Uterus (tissue), 4 donors: ENCODE measurements around the gene JARID2. TPM values are rescaled to one million over a fixed set of nuclear protein-coding genes. Genes with fewer than 3 reads are reported as not detected.

Source experiments
- DNase-seq, 2 donors: peaks; one replicate each; pipeline ENCODE4 v3.0.0-alpha.2; 2019 to 2020
- H3K27ac ChIP-seq, 2 donors: fragments of 200-600 bp; sonication (generic); 1 replicate in 1 of 2; 2 replicates in 1 of 2; pipeline ENCODE4 v1.5.1; 2016 to 2018
- H3K27me3 ChIP-seq, 2 donors: fragments of 200-600 bp; sonication (generic); one replicate each; pipeline ENCODE4 v1.5.1; 2018 to 2019; ENCODE audit warnings: control low read depth in 1 of 2
- H3K36me3 ChIP-seq, 2 donors: fragments of 200-600 bp; sonication (generic); one replicate each; pipeline ENCODE4 v1.5.1; 2019; ENCODE audit warnings: control low read depth in 1 of 2
- H3K4me1 ChIP-seq, 2 donors: fragments of 200-600 bp; sonication (generic); one replicate each; pipeline ENCODE4 v1.5.1; 2018 to 2019; ENCODE audit warnings: control low read depth in 1 of 2
- H3K4me3 ChIP-seq, 2 donors: fragments of 200-600 bp; sonication (generic); 1 replicate in 1 of 2; 2 replicates in 1 of 2; pipeline ENCODE4 v1.5.1; 2018 to 2019; ENCODE audit warnings: mild to moderate bottlenecking in 1 of 2
- H3K9me3 ChIP-seq, 2 donors: fragments of 200-600 bp; sonication (generic); one replicate each; pipeline ENCODE4 v1.5.1; 2019; ENCODE audit warnings: control low read depth in 1 of 2
- CTCF ChIP-seq, 4 experiments: fragments of 200-600 bp in 2 of 4; fragments of 450-650 bp in 2 of 4; sonication (generic) in 2 of 4; IDR thresholded peaks; one replicate each; pipeline ENCODE4 v1.5.1; 2016 to 2019; ENCODE audit warnings: antibody characterized with exemption in 4 of 4, mild to moderate bottlenecking in 2 of 4, moderate library complexity in 1 of 4
- POLR2A ChIP-seq, 2 donors: fragments of 450-650 bp; IDR thresholded peaks; one replicate each; pipeline ENCODE4 v1.6.1; 2016; ENCODE audit warnings: antibody characterized with exemption in 2 of 2, mild to moderate bottlenecking in 1 of 2, moderate library complexity in 1 of 2
- intact Hi-C: fragments of 100-400 bp; cut with DNase I; formaldehyde crosslinking; loops from one replicate; pipeline ENCODE4 v1.15.1; 2023; ENCODE audit warnings: low total_unique reads
- total RNA-seq, 4 donors: library from RNA; depleted of rRNA in 3 of 4; stranded (reverse); fragments of >200 nt in 3 of 4; gene quantifications; one replicate each; pipeline versions ENCODE4 v1.1.0 to v1.2.4, GENCODE V29; 2014 to 2023
- donor health status: DM: yes; HTN: yes; CAD: no.

Gene JARID2
- total RNA-seq, 4 donors from 2014 or later: 2.6 to 15.8 (median 8.0) TPM

GRCh38 chr6:15460110-15460727, 214.3 kb downstream of the JARID2 start:
- no peak for DNase-seq
- H3K4me1 ChIP-seq: no peaks in the 10 kb centered on the region
- no peaks in the 10 kb centered on the region for H3K27me3 ChIP-seq
- H3K4me3 ChIP-seq: no peak overlapping the region
- no peak overlapping the region for H3K27ac ChIP-seq
- intact Hi-C loops: no loop called here
- no peaks in the 10 kb centered on the region for H3K36me3 ChIP-seq
- TF ChIP-seq POLR2A (IDR thresholded peaks at IDR 0.05) (no peak), CTCF (IDR thresholded peaks at IDR 0.05) (no peak)
- no peaks in the 10 kb centered on the region for H3K9me3 ChIP-seq

GRCh38 chr6:15461127-15461944, 215.5 kb downstream of the JARID2 start:
- no peaks in the 10 kb centered on the region for H3K36me3 ChIP-seq
- intact Hi-C loops: no loop called here
- H3K27ac ChIP-seq: no peak overlapping the region
- DNase-seq: no peak
- H3K27me3 ChIP-seq: no peaks in the 10 kb centered on the region
- H3K4me1 ChIP-seq: no peaks in the 10 kb centered on the region
- TF ChIP-seq CTCF (IDR thresholded peaks at IDR 0.05) (no peak), POLR2A (IDR thresholded peaks at IDR 0.05) (no peak)
- H3K4me3 ChIP-seq: no peak overlapping the region
- no peaks in the 10 kb centered on the region for H3K9me3 ChIP-seq

- no peak for DNase-seq
Observed at GRCh38 chr6:15462256-15462655, 216.4 kb downstream of the JARID2 start.

DNA sequence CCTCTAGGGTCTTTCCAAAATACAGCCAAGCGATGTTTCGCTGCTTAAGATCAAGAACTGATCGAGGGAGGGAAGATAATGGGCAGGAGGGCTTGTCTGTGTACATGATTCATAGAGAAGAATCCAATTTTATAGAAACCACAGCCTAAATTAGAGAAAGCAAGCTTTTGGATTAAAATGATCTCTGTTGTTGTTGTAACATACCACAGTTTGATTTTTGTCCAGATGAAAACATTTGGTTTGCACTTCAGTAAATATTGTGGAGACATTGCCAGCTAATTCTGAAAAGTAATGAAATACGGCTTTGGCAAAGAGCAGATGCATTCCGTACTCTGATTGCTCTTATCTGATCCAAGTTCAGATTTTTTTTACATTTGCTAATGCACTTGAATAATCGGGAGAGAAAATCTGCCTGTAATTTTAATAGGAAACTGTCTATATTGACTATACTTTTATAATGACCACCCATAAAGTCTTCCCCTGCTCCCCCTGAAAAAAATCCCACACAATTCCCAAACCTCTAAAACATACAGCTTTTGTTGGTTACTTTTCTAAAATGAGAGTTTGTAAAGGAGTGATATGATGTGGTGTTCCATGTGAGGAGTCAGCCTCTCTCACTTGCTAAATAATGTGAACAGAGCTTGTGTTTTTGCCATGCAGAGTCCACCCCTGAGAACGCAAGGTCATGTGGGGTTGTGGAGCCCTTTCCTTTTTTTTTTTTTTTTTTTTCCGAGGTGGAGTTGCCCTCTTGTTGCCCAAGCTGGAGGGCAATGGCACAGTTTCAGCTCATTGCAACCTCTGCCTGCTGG, 217.1 kb downstream of the JARID2 start:
- Histone ChIP-seq H3K27me3 (no peaks in the 10 kb centered on the region), H3K4me1 (no peaks in the 10 kb centered on the region), H3K36me3 (no peaks in the 10 kb centered on the region), H3K9me3 (no peaks in the 10 kb centered on the region), H3K4me3 (no peak overlapping the region), H3K27ac (no peak overlapping the region)
- no peak for DNase-seq
- no peak for TF ChIP-seq POLR2A (IDR thresholded peaks at IDR 0.05)
- no peak for TF ChIP-seq CTCF (IDR thresholded peaks at IDR 0.05)
- intact Hi-C loops: no loop called here

More at GRCh38 chr6:15462256-15462655, 216.4 kb downstream of the JARID2 start:
- no peak for TF ChIP-seq CTCF (IDR thresholded peaks at IDR 0.05)
- TF ChIP-seq POLR2A (IDR thresholded peaks at IDR 0.05): no peak
- Histone ChIP-seq H3K9me3 (no peaks in the 10 kb centered on the region), H3K4me1 (no peaks in the 10 kb centered on the region), H3K36me3 (no peaks in the 10 kb centered on the region), H3K4me3 (no peak overlapping the region), H3K27me3 (no peaks in the 10 kb centered on the region), H3K27ac (no peak overlapping the region)
- intact Hi-C loops: no loop called here
